Stomach smooth muscle (tissue), 2 donors: Measurements from ENCODE around the gene MPRIP.

ENCODE experiments used
- H3K27ac ChIP-seq: one replicate; pipeline ENCODE4 v1.7.0; 2013; ENCODE audit warnings: mild to moderate bottlenecking, low read length, inconsistent platforms
- H3K27me3 ChIP-seq, 2 donors: one replicate each; pipeline ENCODE4 v1.7.0; 2013; ENCODE audit warnings: low read length in 2 of 2; ENCODE audit not compliant: insufficient read depth in 2 of 2, control insufficient read depth in 1 of 2
- H3K36me3 ChIP-seq, 2 donors: one replicate each; pipeline ENCODE4 v1.7.0; 2013; ENCODE audit warnings: low read length in 2 of 2; ENCODE audit not compliant: control insufficient read depth in 2 of 2, insufficient read depth in 2 of 2
- H3K4me1 ChIP-seq: one replicate; pipeline ENCODE4 v1.7.0; 2013; ENCODE audit warnings: low read length; ENCODE audit not compliant: control insufficient read depth, insufficient read depth
- H3K4me3 ChIP-seq, 2 donors: one replicate each; pipeline ENCODE4 v1.7.0; 2013; ENCODE audit warnings: low read length in 2 of 2
- H3K9ac ChIP-seq, 2 donors: one replicate each; pipeline ENCODE4 v1.7.0; 2013; ENCODE audit warnings: low read length in 2 of 2, mild to moderate bottlenecking in 1 of 2
- H3K9me3 ChIP-seq, 2 donors: one replicate each; pipeline ENCODE4 v1.7.0; 2013; ENCODE audit warnings: low read length in 2 of 2; ENCODE audit not compliant: control insufficient read depth in 2 of 2
- donor health status: healthy.
- donor health status: Pancreatic carcinoma.

Gene MPRIP

GRCh38 chr17:17122781-17123483 is 80.7 kb downstream of the MPRIP start:
- Histone ChIP-seq H3K4me3 (no peak overlapping the region), H3K27ac (no peak overlapping the region), H3K9ac (no peak overlapping the region), H3K4me1 (peaks cover 48% of the 10 kb centered on the region), H3K27me3 (no peaks in the 10 kb centered on the region), H3K9me3 (no peaks in the 10 kb centered on the region), H3K36me3 (peaks cover 6% of the 10 kb centered on the region in 2 donors)

GRCh38 chr17:17124341-17124740 is 82.1 kb downstream of the MPRIP start:
- H3K9me3 ChIP-seq = no peaks in the 10 kb centered on the region
- H3K4me1 ChIP-seq = peaks cover 40% of the 10 kb centered on the region
- no peak overlapping the region for H3K4me3 ChIP-seq
- H3K9ac ChIP-seq = no peak overlapping the region
- peaks cover 9 to 17% of the 10 kb centered on the region in 2 donors for H3K36me3 ChIP-seq
- no peaks in the 10 kb centered on the region for H3K27me3 ChIP-seq
- no peak overlapping the region for H3K27ac ChIP-seq

- no peaks in the 10 kb centered on the region for H3K9me3 ChIP-seq
- peaks cover 34% of the 10 kb centered on the region for H3K4me1 ChIP-seq
- H3K27me3 ChIP-seq = no peaks in the 10 kb centered on the region
- peaks cover 12 to 22% of the 10 kb centered on the region in 2 donors for H3K36me3 ChIP-seq
- no peak overlapping the region for H3K9ac ChIP-seq
- H3K4me3 ChIP-seq = no peak overlapping the region
- no peak overlapping the region for H3K27ac ChIP-seq
These were observed 83.2 kb downstream of the MPRIP start for GRCh38 chr17:17125136-17126084.

- H3K36me3 ChIP-seq = peaks cover 18 to 29% of the 10 kb centered on the region in 2 donors
- no peak overlapping the region for H3K9ac ChIP-seq
- H3K9me3 ChIP-seq = no peaks in the 10 kb centered on the region
- H3K4me3 ChIP-seq = no peak overlapping the region
- no peak overlapping the region for H3K27ac ChIP-seq
- H3K27me3 ChIP-seq = no peaks in the 10 kb centered on the region
- H3K4me1 ChIP-seq = peaks cover 24% of the 10 kb centered on the region
These were observed 84.2 kb downstream of the MPRIP start for GRCh38 chr17:17126131-17127110.

GRCh38 chr17:17127156-17127555 is 84.9 kb downstream of the MPRIP start:
- Histone ChIP-seq H3K4me1 (peaks cover 24% of the 10 kb centered on the region), H3K27ac (no peak overlapping the region), H3K27me3 (no peaks in the 10 kb centered on the region)

GRCh38 chr17:17127730-17128291 is 85.6 kb downstream of the MPRIP start:
- Histone ChIP-seq H3K4me3 (no peak overlapping the region), H3K36me3 (peaks cover 26 to 42% of the 10 kb centered on the region in 2 donors), H3K27ac (no peak overlapping the region), H3K9ac (no peak overlapping the region), H3K9me3 (no peaks in the 10 kb centered on the region), H3K27me3 (no peaks in the 10 kb centered on the region), H3K4me1 (peaks cover 24% of the 10 kb centered on the region)

More at GRCh38 chr17:17127156-17127555, 84.9 kb downstream of the MPRIP start:
- Histone ChIP-seq H3K4me3 (no peak overlapping the region), H3K9ac (no peak overlapping the region), H3K9me3 (no peaks in the 10 kb centered on the region), H3K36me3 (peaks cover 25 to 36% of the 10 kb centered on the region in 2 donors)

GRCh38 chr17:17128476-17129075 is 86.3 kb downstream of the MPRIP start:
- Histone ChIP-seq H3K27me3 (no peaks in the 10 kb centered on the region), H3K4me3 (no peak overlapping the region), H3K27ac (no peak overlapping the region), H3K36me3 (peaks cover 31 to 50% of the 10 kb centered on the region in 2 donors), H3K9ac (no peak overlapping the region), H3K4me1 (peaks cover 24% of the 10 kb centered on the region), H3K9me3 (no peaks in the 10 kb centered on the region)

GRCh38 chr17:17129466-17129865 is 87.2 kb downstream of the MPRIP start:
- Histone ChIP-seq H3K36me3 (peaks cover 31 to 53% of the 10 kb centered on the region in 2 donors), H3K4me1 (peaks cover 24% of the 10 kb centered on the region), H3K27me3 (no peaks in the 10 kb centered on the region), H3K27ac (no peak overlapping the region), H3K9ac (no peak overlapping the region), H3K4me3 (no peak overlapping the region), H3K9me3 (no peaks in the 10 kb centered on the region)

- H3K36me3 ChIP-seq = peaks cover 34 to 59% of the 10 kb centered on the region in 2 donors
- H3K27ac ChIP-seq = no peak overlapping the region
- no peaks in the 10 kb centered on the region for H3K27me3 ChIP-seq
- no peak overlapping the region for H3K9ac ChIP-seq
- H3K4me3 ChIP-seq = no peak overlapping the region
- H3K9me3 ChIP-seq = no peaks in the 10 kb centered on the region
- H3K4me1 ChIP-seq = peaks cover 24% of the 10 kb centered on the region
These were observed 88.0 kb downstream of the MPRIP start for GRCh38 chr17:17130077-17130844.
